Measurements from ENCODE around the gene ABCC11. TPM values are rescaled to one million over a fixed set of nuclear protein-coding genes. Genes with fewer than 3 reads are reported as not detected.

Gene ABCC11
- total RNA-seq, 1 donor from 2014 or later, result 0.05 TPM

GRCh38 chr16:48164907-48165715 is 82.2 kb downstream of the ABCC11 start:
- intact Hi-C loops (cut with micrococcal nuclease), result loop anchor here (1.0 to 5.0 kb wide), 3 partner anchors 467 to 1218 kb away; no protein-coding TSS in a partner anchor

DNA sequence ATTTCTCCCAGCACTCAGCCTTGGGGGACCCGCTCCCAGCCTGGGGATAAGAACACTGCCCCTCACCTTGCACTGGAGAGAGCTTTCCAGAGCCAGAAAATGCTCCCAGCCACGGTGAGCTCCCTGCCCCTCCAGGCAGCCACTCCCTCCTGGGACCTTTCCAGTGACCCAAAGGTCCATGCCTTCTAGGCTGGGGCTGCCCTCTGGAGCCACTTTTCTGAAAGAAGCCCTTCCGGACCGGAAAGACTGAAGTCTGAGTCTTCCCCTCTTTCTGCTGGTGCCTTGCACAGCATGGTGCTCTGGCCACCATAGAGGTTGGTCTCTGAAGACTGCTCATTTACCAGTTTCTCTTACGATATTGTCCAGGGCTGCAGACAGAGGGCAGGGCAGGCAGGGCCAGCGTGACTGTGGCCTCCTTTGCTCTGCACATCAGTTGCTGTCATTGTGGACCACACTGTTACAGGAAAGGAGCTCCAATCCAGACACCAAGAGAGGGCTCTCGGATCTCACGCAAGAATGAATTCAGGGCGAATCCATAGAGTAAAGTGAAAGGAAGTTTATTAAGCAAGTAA is 84.4 kb downstream of the ABCC11 start:
- intact Hi-C loops (cut with micrococcal nuclease), result no loop called here

DNA sequence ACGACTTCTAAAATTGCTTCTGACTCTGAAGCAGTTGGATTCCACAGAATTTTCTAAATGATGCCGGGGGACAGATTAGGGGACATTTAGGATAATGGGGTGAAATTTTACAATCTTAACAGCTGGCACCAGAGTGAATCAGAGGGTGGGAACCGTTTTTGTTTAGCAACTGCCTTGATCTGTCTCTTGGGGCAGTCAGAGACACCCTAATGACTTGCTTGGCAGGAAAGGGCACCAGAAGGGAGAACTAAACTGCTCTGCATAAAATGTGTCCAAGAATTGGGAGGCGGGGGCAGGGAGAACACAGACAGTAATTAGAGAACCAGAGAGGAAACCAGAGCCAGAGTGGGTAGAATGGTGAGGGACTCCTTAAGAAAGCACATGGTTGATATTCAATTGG is 85.4 kb downstream of the ABCC11 start:
- intact Hi-C loops (cut with micrococcal nuclease), result no loop called here

- intact Hi-C loops (cut with micrococcal nuclease), result loop anchor here (1.0 kb wide), 1 partner anchor 1019 kb away; no protein-coding TSS in a partner anchor
Measured at GRCh38 chr16:48160575-48160974, 86.8 kb downstream of the ABCC11 start.

- intact Hi-C loops (cut with micrococcal nuclease), result loop anchor here (5.0 kb wide), 2 partner anchors 696 to 901 kb away; partner anchors contain the start of genes ITFG1 and PHKB
Measured at GRCh38 chr16:48158296-48158695, 89.0 kb downstream of the ABCC11 start.

GRCh38 chr16:48157794-48158193 is 89.5 kb downstream of the ABCC11 start:
- intact Hi-C loops (cut with micrococcal nuclease), result loop anchor here (5.0 kb wide), 2 partner anchors 695 to 900 kb away; partner anchors contain the start of genes ITFG1 and PHKB

DNA sequence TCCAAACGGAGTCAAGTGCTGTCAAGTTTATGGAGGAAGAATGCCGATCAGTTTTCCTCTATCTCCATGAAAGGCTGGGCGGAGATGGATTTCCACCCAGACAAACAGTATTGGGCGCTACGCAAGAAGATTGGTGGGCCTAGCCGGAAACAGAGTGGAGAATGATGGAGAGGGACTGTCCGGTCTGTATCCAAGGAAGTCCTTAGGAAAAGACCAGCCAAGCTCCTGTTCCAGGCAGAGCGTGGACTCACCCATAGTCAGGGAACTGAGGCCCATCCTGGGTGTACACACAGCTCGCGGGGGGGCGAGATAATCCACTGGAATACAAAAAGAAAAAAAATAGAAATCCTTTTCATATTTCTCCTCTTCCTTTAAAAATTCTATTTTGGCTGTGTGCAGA is 90.0 kb downstream of the ABCC11 start:
- intact Hi-C loops (cut with micrococcal nuclease), result loop anchor here (5.0 kb wide), 2 partner anchors 695 to 900 kb away; partner anchors contain the start of genes ITFG1 and PHKB

DNA sequence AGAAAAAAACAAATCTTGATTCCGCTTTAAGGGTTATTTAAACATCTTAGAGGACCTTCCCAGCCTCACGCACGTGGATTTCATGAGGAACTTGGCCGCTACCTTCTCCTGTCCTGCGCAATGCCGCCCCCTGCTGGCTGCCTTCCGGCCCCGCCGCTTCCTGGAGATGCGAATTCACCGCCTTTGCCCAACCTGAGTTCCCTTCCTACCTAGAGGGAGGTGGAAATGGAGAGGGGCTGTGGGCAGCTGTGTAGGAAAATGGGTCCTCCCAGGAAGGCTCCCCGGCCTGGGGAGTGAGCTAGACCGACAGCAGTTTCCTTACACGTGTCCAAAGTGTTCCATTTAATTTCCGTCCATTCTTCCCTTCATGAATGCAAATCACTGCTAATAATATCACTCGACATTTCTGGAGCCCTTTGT is 90.5 kb downstream of the ABCC11 start:
- intact Hi-C loops (cut with micrococcal nuclease), result loop anchor here (1.0 to 5.0 kb wide), 4 partner anchors 694 to 1118 kb away; partner anchors contain the start of genes ITFG1 and PHKB

DNA sequence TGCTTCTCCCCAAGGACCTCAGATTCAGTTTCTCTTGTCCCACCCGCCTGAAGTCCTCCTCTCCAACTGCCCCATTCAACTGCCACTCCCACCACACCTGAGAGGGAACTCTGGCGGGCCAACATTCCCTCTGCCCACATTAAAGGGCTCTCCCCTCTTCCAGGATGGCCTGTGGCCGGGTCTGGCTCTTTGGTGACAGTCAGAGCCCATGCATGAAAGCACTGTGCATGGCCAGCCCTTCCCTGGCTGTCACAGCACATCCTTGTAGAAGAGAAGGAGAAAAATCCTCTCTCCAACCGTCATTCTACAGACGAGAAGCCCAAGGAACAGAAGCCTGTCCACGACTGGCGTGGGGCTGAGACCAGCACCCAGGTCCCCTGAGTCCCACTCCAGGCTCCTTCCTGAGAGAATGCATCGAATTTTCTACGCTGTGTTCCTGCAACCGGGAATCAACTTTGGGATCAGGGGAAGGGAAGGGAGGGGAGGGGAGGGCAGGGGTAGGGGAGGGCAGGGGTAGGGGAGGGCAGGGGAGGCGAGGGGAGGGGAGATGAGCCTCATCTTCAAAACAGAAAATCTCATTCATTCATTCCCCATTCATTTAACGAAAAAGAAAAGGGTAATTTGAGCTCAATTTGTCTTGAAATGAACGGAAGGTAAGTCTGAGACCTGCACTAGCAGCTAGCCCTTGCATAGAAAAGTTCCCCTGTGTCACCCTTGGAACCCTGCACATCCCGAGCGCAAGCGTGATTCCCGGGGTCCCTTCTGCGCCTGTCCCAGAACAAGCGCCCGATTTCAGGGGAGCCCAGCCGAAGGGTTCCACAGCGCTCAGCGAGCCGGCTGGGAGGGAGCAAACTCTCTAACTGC is 91.2 kb downstream of the ABCC11 start, which contains the start of gene ABCC12:
Gene ABCC12 (minus strand): TSS at position 68 of the 864 bp plus-strand sequence. CDS start 9,569 bp downstream, outside the sequence.
- intact Hi-C loops (cut with micrococcal nuclease), result loop anchor here (1.0 to 5.0 kb wide), 4 partner anchors 694 to 1118 kb away; partner anchors contain the start of genes ITFG1 and PHKB

DNA sequence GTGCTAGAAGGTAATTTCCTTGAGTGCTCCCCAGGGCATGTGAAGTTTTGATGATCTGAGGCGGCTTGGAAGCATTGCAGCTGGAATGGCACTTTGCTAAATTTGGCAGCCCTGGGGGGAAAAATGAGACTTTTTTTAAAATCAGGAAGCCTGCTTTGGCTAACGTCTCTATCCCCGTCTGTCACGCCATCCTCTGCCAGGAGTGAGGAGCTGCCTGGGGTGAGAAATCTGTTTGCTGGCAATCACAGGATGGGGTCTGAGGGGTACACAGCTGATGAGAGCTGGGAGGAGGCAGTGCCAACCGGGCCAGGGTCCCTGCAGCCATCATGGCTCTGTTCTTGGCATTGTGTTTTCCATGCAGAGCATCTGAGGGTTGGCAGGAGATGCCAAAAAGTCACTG is 93.6 kb downstream of the ABCC11 start:
- intact Hi-C loops (cut with micrococcal nuclease), result no loop called here

DNA sequence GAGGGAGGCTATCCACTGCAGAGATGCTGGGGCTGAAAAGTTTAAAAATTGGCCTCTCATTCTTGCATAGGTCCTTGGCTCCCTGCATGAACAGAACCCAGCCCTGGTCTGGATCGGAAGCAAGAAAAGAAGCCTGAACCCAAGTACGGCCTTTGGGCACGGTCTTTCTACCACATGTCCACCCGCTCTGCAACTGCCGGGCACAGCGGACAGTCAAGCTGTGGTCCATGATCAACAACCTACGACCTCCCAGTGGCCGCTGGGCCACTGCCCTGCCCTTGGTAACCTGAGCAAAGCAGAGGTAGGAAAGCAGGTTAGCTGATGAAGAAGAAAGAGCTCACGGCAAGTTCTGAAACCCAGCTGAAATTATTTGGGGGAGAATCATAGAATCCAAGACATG is 95.1 kb downstream of the ABCC11 start:
- intact Hi-C loops (cut with micrococcal nuclease), result no loop called here

DNA sequence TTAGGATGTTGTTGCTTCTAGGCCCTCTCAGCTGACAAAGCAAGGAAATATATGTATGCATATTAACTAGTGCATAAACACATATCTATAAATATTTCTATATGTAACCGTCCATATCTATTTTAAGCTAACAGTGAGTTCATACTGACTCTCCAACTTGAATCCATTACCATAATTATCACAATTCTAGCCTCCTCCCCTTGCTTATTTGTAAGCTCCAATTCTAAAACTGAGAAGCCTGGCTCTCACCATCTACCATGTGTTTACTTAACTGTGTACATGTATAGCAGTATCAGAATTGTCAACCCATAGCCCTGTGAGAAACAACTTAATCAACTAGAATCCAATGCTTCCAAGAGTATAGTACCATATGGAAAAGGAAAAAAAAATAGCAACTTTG is 96.6 kb downstream of the ABCC11 start:
- intact Hi-C loops (cut with micrococcal nuclease), result no loop called here

- intact Hi-C loops (cut with micrococcal nuclease), result no loop called here
Measured at GRCh38 chr16:48146710-48147109, 100.6 kb downstream of the ABCC11 start.

GRCh38 chr16:48146131-48146530 is 101.2 kb downstream of the ABCC11 start:
- intact Hi-C loops (cut with micrococcal nuclease), result no loop called here

- intact Hi-C loops (cut with micrococcal nuclease), result no loop called here
Measured at GRCh38 chr16:48143812-48144368, 103.4 kb downstream of the ABCC11 start.

DNA sequence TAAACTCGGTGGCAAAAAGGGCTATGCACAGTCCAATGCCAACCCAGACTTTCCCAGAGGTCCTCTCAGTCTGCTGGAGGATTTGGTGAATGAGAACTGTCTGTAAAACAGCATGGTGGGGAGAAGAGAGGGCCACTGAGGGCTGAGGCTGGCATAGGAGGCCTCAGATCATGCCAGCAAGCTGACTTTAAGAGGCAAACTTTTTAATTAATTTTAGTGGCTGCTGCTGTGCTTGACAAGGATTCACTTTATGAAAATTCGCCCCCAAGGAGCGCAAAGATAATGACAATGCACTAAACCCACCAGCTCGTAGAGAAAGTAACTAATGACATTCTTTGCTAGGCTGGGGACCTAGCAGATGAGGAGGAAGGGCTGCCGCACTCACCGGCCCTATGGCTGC is 106.5 kb downstream of the ABCC11 start:
- intact Hi-C loops (cut with micrococcal nuclease), result no loop called here

DNA sequence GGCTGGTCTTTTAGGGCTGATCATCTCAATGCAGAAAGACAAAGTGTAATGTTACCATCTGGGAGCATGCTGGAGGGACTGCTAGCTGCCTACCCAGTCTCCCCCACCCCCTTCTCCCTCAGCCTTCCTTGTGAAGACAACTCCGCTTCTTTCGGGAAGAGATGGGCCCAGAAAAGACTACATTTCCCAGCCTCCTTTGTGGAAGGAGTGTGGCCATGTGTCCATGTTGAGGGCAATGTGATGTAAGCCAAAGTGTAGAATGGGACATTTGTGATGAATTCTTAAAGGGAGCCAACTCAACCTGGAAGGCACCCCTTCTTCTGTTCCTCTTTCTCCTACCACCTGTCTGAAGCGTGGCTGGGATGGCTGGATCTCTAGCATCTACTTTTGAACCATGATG is 107.8 kb downstream of the ABCC11 start:
- intact Hi-C loops (cut with micrococcal nuclease), result no loop called here

- intact Hi-C loops (cut with micrococcal nuclease), result no loop called here
Measured at GRCh38 chr16:48138543-48138942, 108.8 kb downstream of the ABCC11 start.

DNA sequence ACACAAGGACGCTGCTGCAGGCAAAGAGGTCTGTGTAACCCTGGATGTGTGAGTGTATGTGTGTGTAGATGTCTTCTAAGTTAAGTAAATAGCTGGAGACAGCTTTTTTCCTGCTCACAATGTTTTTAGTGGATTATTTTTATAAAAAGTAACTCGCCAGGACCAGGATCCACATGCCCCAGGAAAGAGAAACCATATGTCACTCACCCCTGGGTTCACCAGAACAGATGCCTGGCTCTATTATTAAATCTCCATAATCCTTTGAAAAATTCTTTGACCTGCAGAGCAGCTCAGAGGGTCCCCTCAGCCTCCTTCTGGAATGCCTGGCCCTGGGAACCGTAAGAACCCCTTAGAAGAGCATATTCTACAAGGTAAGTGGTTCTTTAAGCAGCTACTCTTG is 109.5 kb downstream of the ABCC11 start:
- intact Hi-C loops (cut with micrococcal nuclease), result no loop called here

DNA sequence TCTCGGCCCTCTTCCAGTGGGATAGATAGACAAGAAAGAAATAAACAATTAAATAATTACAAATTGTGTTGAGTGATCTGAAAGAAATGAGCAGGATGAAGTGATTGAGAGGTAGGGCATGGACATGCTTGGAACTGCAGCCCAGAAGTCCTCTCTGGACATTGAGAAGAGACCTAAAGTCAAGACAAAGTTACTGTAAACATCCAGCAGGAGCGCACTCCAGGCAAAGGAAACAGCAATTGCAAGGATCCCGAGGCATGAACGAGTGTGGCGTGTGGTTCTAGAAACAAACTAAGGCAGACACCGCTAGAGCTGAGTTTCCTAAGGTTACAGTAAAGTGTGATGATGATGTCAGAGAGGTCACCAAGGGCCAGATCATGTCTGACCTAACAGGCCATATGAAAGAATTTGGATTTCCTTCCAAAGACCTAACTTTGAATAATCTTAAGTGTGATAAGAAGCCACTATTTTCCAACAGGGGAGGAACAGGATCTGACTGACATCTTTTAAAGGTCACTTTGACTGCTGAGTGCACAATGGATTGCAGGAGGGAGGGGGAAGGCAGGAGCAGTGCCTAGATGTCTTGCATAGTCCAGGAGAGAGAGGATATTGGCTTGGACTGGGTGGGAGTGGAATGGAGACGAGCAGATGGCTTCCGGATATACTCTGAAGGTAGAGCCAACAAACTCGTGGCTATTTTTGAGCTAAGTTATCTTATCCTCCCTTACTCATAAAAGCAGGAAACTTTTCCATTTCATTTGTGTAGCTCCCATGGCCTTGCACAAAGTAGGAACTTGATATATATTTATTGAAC is 110.6 kb downstream of the ABCC11 start:
- intact Hi-C loops (cut with micrococcal nuclease), result no loop called here
